Calu3 (cell line): ENCODE results near the gene CDH4. TPM values are rescaled to one million over a fixed set of nuclear protein-coding genes. Genes with fewer than 3 reads are reported as not detected.

ENCODE experiments used
- BruUV-seq: library from RNA; stranded (reverse); fragments of 400-500 nt; replicated peaks from 2 replicates; lab custom pipeline; 2021; lab: Mats Ljungman, UMichigan
- CTCF ChIA-PET: fragments of 300-600 bp; sonication (Branson Sonifier 250); formaldehyde crosslinking; loops from one replicate; lab custom pipeline; 2022; ENCODE audit warnings: antibody characterized with exemption; lab: Charles Lee
- DNase-seq: peaks from one replicate; pipeline ENCODE4 v3.0.0; 2022
- H3K27ac Mint-ChIP-seq: one replicate; pipeline ENCODE4 v1.8.0; 2022; ENCODE audit warnings: mixed read lengths; ENCODE audit not compliant: unreplicated experiment
- H3K27me3 Mint-ChIP-seq: one replicate; pipeline ENCODE4 v1.8.0; 2022; ENCODE audit warnings: mixed read lengths; ENCODE audit not compliant: unreplicated experiment
- H3K36me3 Mint-ChIP-seq: one replicate; pipeline ENCODE4 v1.8.0; 2022; ENCODE audit warnings: mild to moderate bottlenecking, moderate library complexity, mixed read lengths; ENCODE audit not compliant: insufficient read depth, unreplicated experiment
- H3K4me1 Mint-ChIP-seq: one replicate; pipeline ENCODE4 v1.8.0; 2022; ENCODE audit warnings: mild to moderate bottlenecking, low read depth, mixed read lengths; ENCODE audit not compliant: unreplicated experiment
- H3K4me3 Mint-ChIP-seq: one replicate; pipeline ENCODE4 v1.8.0; 2022; ENCODE audit warnings: mild to moderate bottlenecking, low read depth, moderate library complexity, mixed read lengths; ENCODE audit not compliant: unreplicated experiment
- H3K9me3 Mint-ChIP-seq: one replicate; pipeline ENCODE4 v1.8.0; 2022; ENCODE audit warnings: low read depth, mixed read lengths; ENCODE audit not compliant: unreplicated experiment
- intact Hi-C: fragments of 100-400 bp; cut with micrococcal nuclease; formaldehyde crosslinking; loops from one replicate; pipeline ENCODE4 v1.10.0; 2022; ENCODE audit not compliant: unreplicated experiment
- total RNA-seq: library from RNA; stranded (reverse); gene quantifications from 2 replicates; pipeline ENCODE4 v1.2.3, GENCODE V29; 2022
- TF ChIP-seq, protein P1 (sequence below): fragments of 200-600 bp; IDR thresholded peaks from one replicate; pipeline ENCODE4 v1.8.0; 2022; ENCODE audit warnings: antibody characterized with exemption; ENCODE audit not compliant: unreplicated experiment

The CDH4 gene
- total RNA-seq, 1 experiment from 2014 or later, result not detected

DNA sequence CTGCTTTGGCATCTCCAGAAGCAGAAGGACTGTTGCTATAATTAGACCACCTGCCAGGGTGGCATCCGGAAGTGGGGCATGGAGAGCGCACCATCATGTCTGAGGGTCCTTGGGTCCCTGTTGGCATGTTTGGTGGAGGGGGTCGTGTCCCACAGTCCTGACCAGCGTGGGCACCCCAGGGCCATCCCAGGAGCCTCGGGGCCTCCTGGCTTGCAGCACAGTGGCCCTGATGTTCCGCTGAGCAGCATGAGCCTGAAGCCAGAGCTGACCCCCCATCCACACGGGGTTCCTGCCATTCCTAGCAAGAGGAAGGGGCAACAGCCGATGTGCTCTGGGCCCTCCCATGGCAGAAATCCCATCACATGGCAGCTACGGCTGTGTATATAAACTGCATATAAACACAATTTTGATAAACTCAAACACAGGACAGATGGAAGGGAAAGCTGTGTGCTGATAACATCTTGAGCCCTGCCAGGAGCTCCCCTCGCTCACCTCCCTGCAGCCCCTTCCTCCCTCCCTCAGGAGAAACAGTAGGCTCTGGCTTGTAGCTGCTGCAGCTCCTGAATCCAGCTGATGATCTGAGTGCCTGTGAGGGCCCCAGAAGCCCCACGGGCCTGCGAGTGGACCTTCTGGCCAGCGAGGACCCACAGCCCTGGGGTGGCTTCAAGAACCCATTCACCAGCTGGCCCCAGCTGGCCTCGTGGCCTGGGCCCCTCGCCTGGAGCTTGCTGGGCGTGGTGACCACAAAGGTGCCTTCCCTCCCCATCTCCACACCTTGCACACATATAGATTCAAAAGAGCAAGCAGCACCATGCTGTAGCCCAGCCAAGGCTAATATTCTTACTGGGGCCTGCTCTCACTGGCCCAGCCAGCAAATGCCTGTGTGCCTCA, 321.6 kb downstream of the CDH4 start:
- TF ChIP-seq, protein P1, sequence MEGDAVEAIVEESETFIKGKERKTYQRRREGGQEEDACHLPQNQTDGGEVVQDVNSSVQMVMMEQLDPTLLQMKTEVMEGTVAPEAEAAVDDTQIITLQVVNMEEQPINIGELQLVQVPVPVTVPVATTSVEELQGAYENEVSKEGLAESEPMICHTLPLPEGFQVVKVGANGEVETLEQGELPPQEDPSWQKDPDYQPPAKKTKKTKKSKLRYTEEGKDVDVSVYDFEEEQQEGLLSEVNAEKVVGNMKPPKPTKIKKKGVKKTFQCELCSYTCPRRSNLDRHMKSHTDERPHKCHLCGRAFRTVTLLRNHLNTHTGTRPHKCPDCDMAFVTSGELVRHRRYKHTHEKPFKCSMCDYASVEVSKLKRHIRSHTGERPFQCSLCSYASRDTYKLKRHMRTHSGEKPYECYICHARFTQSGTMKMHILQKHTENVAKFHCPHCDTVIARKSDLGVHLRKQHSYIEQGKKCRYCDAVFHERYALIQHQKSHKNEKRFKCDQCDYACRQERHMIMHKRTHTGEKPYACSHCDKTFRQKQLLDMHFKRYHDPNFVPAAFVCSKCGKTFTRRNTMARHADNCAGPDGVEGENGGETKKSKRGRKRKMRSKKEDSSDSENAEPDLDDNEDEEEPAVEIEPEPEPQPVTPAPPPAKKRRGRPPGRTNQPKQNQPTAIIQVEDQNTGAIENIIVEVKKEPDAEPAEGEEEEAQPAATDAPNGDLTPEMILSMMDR, result no peak
- Mint-ChIP-seq H3K27ac (no peak overlapping the region), H3K4me1 (no peaks in the 10 kb centered on the region), H3K9me3 (peaks cover 7% of the 10 kb centered on the region), H3K4me3 (no peak overlapping the region), H3K27me3 (peaks cover 27% of the 10 kb centered on the region), H3K36me3 (no peaks in the 10 kb centered on the region)
- no TSS peak for BruUV-seq
- CTCF ChIA-PET, result no interaction called here
- DNase-seq, result no peak
- intact Hi-C loops, result no loop called here

DNA sequence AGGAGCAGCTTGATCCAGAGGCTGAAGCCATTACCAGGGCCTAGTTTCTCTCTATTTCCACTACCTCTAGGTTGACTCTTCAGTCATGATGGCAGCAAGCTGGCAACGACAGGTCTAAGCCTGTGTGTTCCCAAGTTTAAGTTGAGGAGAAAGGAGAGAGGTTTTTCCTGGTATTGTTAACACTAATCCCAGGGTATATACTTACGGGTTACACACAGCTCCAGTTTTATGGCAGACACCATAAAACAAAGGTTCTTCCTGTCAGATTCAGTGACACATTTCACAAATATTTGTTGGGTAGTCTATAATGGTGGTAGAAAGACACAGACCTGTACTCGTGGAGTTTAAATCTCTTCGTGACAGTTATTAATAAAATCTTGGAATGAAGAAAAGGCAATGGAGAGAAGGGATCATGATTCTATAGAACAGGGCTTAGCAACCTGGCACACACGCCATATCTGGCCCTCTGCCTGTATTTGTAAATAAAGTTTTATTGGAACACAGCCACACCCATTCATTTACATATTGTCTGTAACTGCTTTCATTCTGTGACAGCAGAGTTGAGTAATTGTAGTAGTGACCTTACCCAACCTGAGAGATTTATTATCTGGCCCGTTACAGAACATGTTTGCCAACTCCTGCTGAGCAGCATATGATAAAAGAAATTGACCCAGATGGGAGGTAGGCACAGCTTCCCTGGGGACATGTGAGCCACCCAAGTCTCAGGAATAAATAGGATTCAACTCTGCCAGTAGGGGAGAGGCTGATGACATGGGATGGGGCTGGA, 323.3 kb downstream of the CDH4 start:
- intact Hi-C loops, result no loop called here
- Mint-ChIP-seq H3K4me1 (no peaks in the 10 kb centered on the region), H3K27me3 (peaks cover 13% of the 10 kb centered on the region), H3K9me3 (peaks cover 3% of the 10 kb centered on the region), H3K27ac (no peak overlapping the region), H3K4me3 (no peak overlapping the region), H3K36me3 (no peaks in the 10 kb centered on the region)
- CTCF ChIA-PET, result interaction anchor here (0.5 kb wide), 1 partner anchor 27 kb away, joined by 3 read pairs; no protein-coding TSS in a partner anchor
- TF ChIP-seq, protein P1, result no peak
- no peak for DNase-seq
- BruUV-seq, result no TSS peak

DNA sequence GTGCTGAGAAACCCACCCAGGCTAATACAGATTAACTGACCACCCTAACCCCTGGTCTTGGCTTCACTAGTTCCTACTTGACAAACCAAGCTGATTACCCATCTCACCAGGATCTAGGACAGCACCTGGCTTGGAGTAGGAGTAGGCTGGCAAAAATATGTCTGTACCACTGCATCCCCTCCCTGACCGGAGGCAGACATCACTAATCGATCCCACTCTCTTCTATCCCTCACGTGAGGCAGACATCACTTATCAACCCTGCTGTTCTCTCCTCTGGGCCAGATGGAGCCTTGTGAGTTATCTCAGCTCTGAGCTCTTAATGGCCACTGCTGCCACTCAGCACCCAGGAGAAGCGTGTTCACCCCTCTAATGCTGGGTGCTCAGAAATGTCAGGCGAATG, 324.3 kb downstream of the CDH4 start:
- no TSS peak for BruUV-seq
- intact Hi-C loops, result no loop called here
- CTCF ChIA-PET, result interaction anchor here (0.9 kb wide), 1 partner anchor 110 kb away, joined by 4 read pairs; no protein-coding TSS in a partner anchor
- H3K27ac Mint-ChIP-seq, result no peak overlapping the region
- peaks cover 13% of the 10 kb centered on the region for H3K27me3 Mint-ChIP-seq
- H3K9me3 Mint-ChIP-seq, result peaks cover 3% of the 10 kb centered on the region
- H3K36me3 Mint-ChIP-seq, result no peaks in the 10 kb centered on the region
- DNase-seq, result no peak
- no peaks in the 10 kb centered on the region for H3K4me1 Mint-ChIP-seq
- H3K4me3 Mint-ChIP-seq, result no peak overlapping the region
- TF ChIP-seq, protein P1, result no peak

DNA sequence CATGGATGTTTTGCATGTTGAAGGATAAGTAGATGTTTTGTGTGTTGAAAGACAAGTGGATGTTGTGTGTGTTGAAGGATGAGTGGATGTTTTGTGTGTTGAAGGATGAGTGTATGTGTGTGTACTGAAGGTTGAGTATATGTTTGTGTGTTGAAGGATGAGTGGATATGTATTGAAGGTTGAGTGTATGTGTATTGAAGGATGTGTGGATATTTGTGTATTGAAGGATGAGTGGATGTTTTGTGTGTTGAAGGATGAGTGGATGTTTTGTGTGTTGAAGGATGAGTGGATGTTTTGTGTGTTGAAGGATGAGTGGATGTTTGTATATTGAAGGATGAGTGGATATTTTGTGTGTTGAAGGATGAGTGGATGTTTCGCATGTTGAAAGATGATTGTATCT, 325.0 kb downstream of the CDH4 start:
- Mint-ChIP-seq H3K4me1 (no peaks in the 10 kb centered on the region), H3K36me3 (no peaks in the 10 kb centered on the region), H3K27ac (no peak overlapping the region), H3K9me3 (peaks cover 4% of the 10 kb centered on the region), H3K27me3 (peaks cover 18% of the 10 kb centered on the region), H3K4me3 (no peak overlapping the region)
- TF ChIP-seq, protein P1, result no peak
- DNase-seq, result no peak
- CTCF ChIA-PET, result no interaction called here
- intact Hi-C loops, result no loop called here
- no TSS peak for BruUV-seq
